Upper lobe of left lung (tissue), 6 donors: ENCODE data around the gene NBDY. TPM values are rescaled to one million over a fixed set of nuclear protein-coding genes. Genes with fewer than 3 reads are reported as not detected.

Experiments
- ATAC-seq, 2 donors: fragments of 200-7000 bp; cut with Tn5 transposase; one replicate each; pipeline ENCODE4 v1.9.1; 2022; ENCODE audit warnings: mild to moderate bottlenecking in 2 of 2, moderate library complexity in 2 of 2; ENCODE audit not compliant: low FRiP score in 2 of 2
- DNase-seq, 2 donors: peaks; one replicate each; pipeline ENCODE4 v3.0.0-alpha.2; 2019 to 2020
- H3K27ac ChIP-seq, 4 donors: fragments of 200-600 bp; sonication (generic); one replicate each; pipeline ENCODE4 v1.5.1; 2016 to 2019
- H3K27me3 ChIP-seq, 4 donors: fragments of 200-600 bp; sonication (generic); one replicate each; pipeline ENCODE4 v1.5.1; 2017 to 2019
- H3K36me3 ChIP-seq, 4 donors: fragments of 200-600 bp; sonication (generic); one replicate each; pipeline ENCODE4 v1.5.1; 2016 to 2019
- H3K4me1 ChIP-seq, 4 donors: fragments of 200-600 bp; sonication (generic); one replicate each; pipeline ENCODE4 v1.5.1; 2018 to 2019
- H3K4me3 ChIP-seq, 4 donors: fragments of 200-600 bp; sonication (generic); one replicate each; pipeline ENCODE4 v1.5.1; 2017 to 2019; ENCODE audit warnings: mild to moderate bottlenecking in 2 of 4, moderate library complexity in 1 of 4
- H3K9me3 ChIP-seq, 4 donors: fragments of 200-600 bp; sonication (generic); one replicate each; pipeline ENCODE4 v1.5.1; 2018 to 2019
- EP300 ChIP-seq, 4 donors: sonication (generic); formaldehyde crosslinking; IDR thresholded peaks; one replicate each; pipeline ENCODE4 v1.5.1; 2017; ENCODE audit warnings: antibody characterized with exemption in 4 of 4, control low read depth in 2 of 4
- POLR2A ChIP-seq, 4 donors: fragments of 450-650 bp; IDR thresholded peaks; one replicate each; pipeline ENCODE4 v1.5.1; 2016 to 2017; ENCODE audit warnings: antibody characterized with exemption in 4 of 4, mild to moderate bottlenecking in 2 of 4
- POLR2AphosphoS5 ChIP-seq, 2 donors: sonication (generic); formaldehyde crosslinking; IDR thresholded peaks; one replicate each; pipeline ENCODE4 v1.5.1; 2017; ENCODE audit warnings: antibody characterized with exemption in 2 of 2
- WGBS, 2 donors: methylation state at CpG; one replicate each; pipeline ENCODE4 v1.1.5; 2017 to 2018; 5-methylcytosine and 5-hydroxymethylcytosine counted together
- total RNA-seq, 6 donors: library from RNA; depleted of rRNA in 4 of 6; stranded (reverse); fragments of >200 nt in 4 of 6; gene quantifications; one replicate each; pipeline versions ENCODE4 v1.1.0 to v1.2.1, GENCODE V29; 2016 to 2021
- TF ChIP-seq, protein P1 (sequence below), 6 experiments: fragments of 450-650 bp in 4 of 6; fragments of 200-600 bp in 2 of 6; sonication (generic) in 2 of 6; IDR thresholded peaks; one replicate each; pipeline ENCODE4 v1.5.1; 2016 to 2019; ENCODE audit warnings: antibody characterized with exemption in 6 of 6
- donor health status: DM: no; HTN: no; CAD: no; lungs with moderate emphysema.
- donor health status: DM: no; HTN: yes; CAD: no; lungs with severe emphysema.

NBDY gene
- total RNA-seq, 6 donors from 2014 or later, result 9.4 to 34.2 (median 14.4) TPM

DNA sequence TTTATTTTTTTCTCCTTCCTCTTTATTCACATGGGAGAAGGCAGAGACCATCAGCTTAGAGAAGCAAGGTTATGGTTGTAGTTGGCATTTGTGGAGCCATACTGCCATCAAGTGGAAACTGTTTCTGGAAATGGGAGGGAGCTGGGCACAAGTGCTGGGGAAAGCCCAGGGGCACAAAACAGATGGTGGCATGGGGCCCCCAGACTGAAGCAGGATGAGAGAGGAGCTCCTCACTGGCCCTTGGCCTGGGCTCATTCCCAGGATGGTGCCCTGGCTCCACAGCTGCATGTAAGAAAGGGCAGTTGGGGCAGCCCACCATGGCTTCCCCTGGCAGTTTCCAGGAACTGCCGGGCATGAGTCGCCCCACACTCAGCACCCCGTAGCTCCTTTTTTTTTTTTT lies 59.2 kb downstream of the NBDY start:
- H3K27me3 ChIP-seq, result no peaks in the 10 kb centered on the region
- H3K9me3 ChIP-seq, result no peaks in the 10 kb centered on the region
- H3K27ac ChIP-seq, result peak overlapping the region in 1 of 4 donors; percentile 2
- ATAC-seq, result no peak
- TF ChIP-seq, protein P1, sequence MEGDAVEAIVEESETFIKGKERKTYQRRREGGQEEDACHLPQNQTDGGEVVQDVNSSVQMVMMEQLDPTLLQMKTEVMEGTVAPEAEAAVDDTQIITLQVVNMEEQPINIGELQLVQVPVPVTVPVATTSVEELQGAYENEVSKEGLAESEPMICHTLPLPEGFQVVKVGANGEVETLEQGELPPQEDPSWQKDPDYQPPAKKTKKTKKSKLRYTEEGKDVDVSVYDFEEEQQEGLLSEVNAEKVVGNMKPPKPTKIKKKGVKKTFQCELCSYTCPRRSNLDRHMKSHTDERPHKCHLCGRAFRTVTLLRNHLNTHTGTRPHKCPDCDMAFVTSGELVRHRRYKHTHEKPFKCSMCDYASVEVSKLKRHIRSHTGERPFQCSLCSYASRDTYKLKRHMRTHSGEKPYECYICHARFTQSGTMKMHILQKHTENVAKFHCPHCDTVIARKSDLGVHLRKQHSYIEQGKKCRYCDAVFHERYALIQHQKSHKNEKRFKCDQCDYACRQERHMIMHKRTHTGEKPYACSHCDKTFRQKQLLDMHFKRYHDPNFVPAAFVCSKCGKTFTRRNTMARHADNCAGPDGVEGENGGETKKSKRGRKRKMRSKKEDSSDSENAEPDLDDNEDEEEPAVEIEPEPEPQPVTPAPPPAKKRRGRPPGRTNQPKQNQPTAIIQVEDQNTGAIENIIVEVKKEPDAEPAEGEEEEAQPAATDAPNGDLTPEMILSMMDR (IDR thresholded peaks at IDR 0.05), result peak in 1 of 6 experiments; percentile 23
- TF ChIP-seq POLR2A (IDR thresholded peaks at IDR 0.05), result no peak
- no peak for TF ChIP-seq EP300 (IDR thresholded peaks at IDR 0.05)
- TF ChIP-seq POLR2AphosphoS5 (IDR thresholded peaks at IDR 0.05), result no peak
- H3K4me1 ChIP-seq, result peaks cover 0 to under 1% (median 0%) of the 10 kb centered on the region in 4 donors
- WGBS, 2 donors, result 54% methylated on average over 3 of the region's 3 CpGs; no CpG with 5 or more reads in 1 of the 2 donors
- peaks cover 0 to 4% (median 0%) of the 10 kb centered on the region in 4 donors for H3K36me3 ChIP-seq
- DNase-seq, result peak in 1 of 2 donors; percentile 20
- peak overlapping the region in 1 of 4 donors; percentile 21 for H3K4me3 ChIP-seq

DNA sequence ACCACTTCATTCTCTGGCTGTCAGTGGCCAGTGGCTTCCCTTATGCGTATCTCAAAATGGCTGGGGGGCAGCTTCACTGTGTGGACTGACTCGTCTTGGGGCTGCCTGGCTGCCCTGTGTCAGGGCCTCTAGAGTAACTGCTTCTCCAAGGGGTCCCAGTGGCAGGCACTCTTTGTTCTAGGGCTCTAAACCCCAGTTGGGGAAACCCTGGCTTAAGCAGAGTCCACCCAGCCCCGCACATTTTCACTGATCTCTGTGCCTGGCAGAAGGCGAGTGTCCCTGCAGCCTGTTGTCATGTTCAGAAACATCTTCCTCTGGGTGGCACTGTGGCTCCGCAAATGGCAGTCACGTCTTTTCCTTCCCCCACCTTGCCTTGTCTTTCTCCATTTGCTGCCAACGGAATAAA lies 59.7 kb downstream of the NBDY start:
- peaks cover 0 to 4% (median 0%) of the 10 kb centered on the region in 4 donors for H3K36me3 ChIP-seq
- no peaks in the 10 kb centered on the region for H3K9me3 ChIP-seq
- peak in 1 of 2 donors; percentile 11 for ATAC-seq
- TF ChIP-seq, protein P1 (IDR thresholded peaks at IDR 0.05), result peak in 3 of 6 experiments; percentile 26 to 40 (median 35)
- TF ChIP-seq POLR2A (IDR thresholded peaks at IDR 0.05), result no peak
- TF ChIP-seq POLR2AphosphoS5 (IDR thresholded peaks at IDR 0.05), result no peak
- H3K4me3 ChIP-seq, result peak overlapping the region in 1 of 4 donors; percentile 21
- no peaks in the 10 kb centered on the region for H3K4me1 ChIP-seq
- WGBS, 2 donors, result 49 to 52% methylated on average over 4 to 7 of the region's 7 CpGs
- peak overlapping the region in 1 of 4 donors; percentile 2 for H3K27ac ChIP-seq
- peak in 1 of 2 donors; percentile 41 for DNase-seq
- H3K27me3 ChIP-seq, result no peaks in the 10 kb centered on the region

GRCh38 chrX:56789518-56790070 lies 60.6 kb downstream of the NBDY start:
- Histone ChIP-seq H3K27ac (no peak overlapping the region), H3K9me3 (no peaks in the 10 kb centered on the region), H3K4me1 (no peaks in the 10 kb centered on the region), H3K27me3 (no peaks in the 10 kb centered on the region), H3K4me3 (no peak overlapping the region), H3K36me3 (peaks cover 0 to 2% (median 0%) of the 10 kb centered on the region in 4 donors)
- WGBS, 2 donors, result 79 to 90% methylated on average over 3 to 7 of the region's 7 CpGs
- ATAC-seq, result no peak
- peak in 1 of 2 donors; percentile 10 for DNase-seq
- TF ChIP-seq POLR2AphosphoS5 (IDR thresholded peaks at IDR 0.05), result no peak
- TF ChIP-seq, protein P1 (IDR thresholded peaks at IDR 0.05), result no peak
- no peak for TF ChIP-seq POLR2A (IDR thresholded peaks at IDR 0.05)
- TF ChIP-seq EP300 (IDR thresholded peaks at IDR 0.05), result no peak

- H3K36me3 ChIP-seq, result peaks cover 0 to 2% (median 0%) of the 10 kb centered on the region in 4 donors
- DNase-seq (no peak), ATAC-seq (no peak)
- no peaks in the 10 kb centered on the region for H3K4me1 ChIP-seq
- no peaks in the 10 kb centered on the region for H3K27me3 ChIP-seq
- WGBS, 2 donors, result 89 to 92% methylated on average over 7 of the region's 7 CpGs
- no peak overlapping the region for H3K27ac ChIP-seq
- no peak overlapping the region for H3K4me3 ChIP-seq
- no peaks in the 10 kb centered on the region for H3K9me3 ChIP-seq
- TF ChIP-seq, protein P1 (IDR thresholded peaks at IDR 0.05), result no peak
- TF ChIP-seq POLR2AphosphoS5 (IDR thresholded peaks at IDR 0.05) (no peak), EP300 (IDR thresholded peaks at IDR 0.05) (no peak), POLR2A (IDR thresholded peaks at IDR 0.05) (no peak)
These were observed 61.7 kb downstream of the NBDY start for GRCh38 chrX:56790778-56791177.

DNA sequence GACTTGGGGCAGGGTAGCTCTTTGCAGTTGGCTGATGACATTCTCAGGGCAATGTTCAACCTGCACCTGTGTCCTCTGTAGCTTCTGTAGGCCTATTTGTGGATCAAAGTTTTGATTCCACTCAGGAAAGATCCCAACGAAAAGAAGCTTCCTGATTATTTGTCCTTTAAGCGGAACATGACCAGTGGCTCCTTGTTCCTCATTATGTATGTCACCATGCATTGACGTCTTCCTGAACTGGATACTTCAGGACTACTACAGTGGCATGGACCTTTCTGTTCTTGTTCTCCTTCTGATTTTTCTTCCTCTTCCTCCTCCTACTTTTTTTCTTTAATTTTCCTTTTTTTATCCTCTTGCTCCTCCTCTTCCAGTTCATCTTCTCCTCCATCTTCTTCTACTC lies 62.4 kb downstream of the NBDY start:
- DNase-seq (peak in 1 of 2 donors; percentile 16), ATAC-seq (no peak)
- Histone ChIP-seq H3K9me3 (no peaks in the 10 kb centered on the region), H3K27ac (no peak overlapping the region), H3K36me3 (peaks cover 0 to 2% (median 0%) of the 10 kb centered on the region in 4 donors), H3K27me3 (no peaks in the 10 kb centered on the region), H3K4me1 (no peaks in the 10 kb centered on the region), H3K4me3 (no peak overlapping the region)
- no peak for TF ChIP-seq POLR2A (IDR thresholded peaks at IDR 0.05)
- TF ChIP-seq, protein P1 (IDR thresholded peaks at IDR 0.05), result no peak
- no peak for TF ChIP-seq EP300 (IDR thresholded peaks at IDR 0.05)
- no peak for TF ChIP-seq POLR2AphosphoS5 (IDR thresholded peaks at IDR 0.05)
- 29 to 53% methylated on average over 3 of the region's 3 CpGs for WGBS, 2 donors
